H1 (cell line): Measurements from ENCODE around the gene DNAJB12. TPM values are rescaled to one million over a fixed set of nuclear protein-coding genes. Genes with fewer than 3 reads are reported as not detected.

ENCODE experiments used
- CTCF ChIA-PET: fragments of 300-600 bp; sonication (Branson Sonifier 250); formaldehyde crosslinking; loops from one replicate; lab custom pipeline; 2021; ENCODE audit not compliant: partially characterized antibody; lab: Charles Lee
- POLR2A ChIA-PET: fragments of 300-600 bp; sonication (Branson Sonifier 250); formaldehyde crosslinking; loops from one replicate; lab custom pipeline; 2021; ENCODE audit warnings: inconsistent platforms; ENCODE audit not compliant: partially characterized antibody; lab: Charles Lee
- DNase-seq, 2 experiments: peaks; one replicate each; pipeline versions ENCODE4 v3.0.0 to v3.0.0-alpha.2; 2010 to 2022; ENCODE audit warnings: low spot score in 2 of 2, low read depth in 1 of 2, mixed read lengths in 1 of 2
- FAIRE-seq: peaks from 2 replicates; lab custom pipeline; 2011; peaks lifted over from hg19 to GRCh38; lab: Jason Lieb, UNC
- H2AFZ ChIP-seq: 2 replicates; pipeline ENCODE4 v1.8.1; 2012; ENCODE audit warnings: low read length, inconsistent platforms
- H2AK5ac ChIP-seq: 2 replicates; pipeline ENCODE4 v1.6.1; 2013; ENCODE audit warnings: low read depth, low read length
- H2BK120ac ChIP-seq: replicated peaks from 2 replicates; pipeline ENCODE3; 2013; ENCODE audit warnings: low read depth, low read length, inconsistent platforms
- H2BK12ac ChIP-seq: 2 replicates; pipeline ENCODE4 v1.6.1; 2013; ENCODE audit warnings: low read depth, low read length
- H2BK15ac ChIP-seq: 2 replicates; pipeline ENCODE4 v1.6.1; 2013; ENCODE audit warnings: low read length
- H2BK20ac ChIP-seq: 2 replicates; pipeline ENCODE4 v1.6.1; 2013; ENCODE audit warnings: low read length
- H2BK5ac ChIP-seq: 2 replicates; pipeline ENCODE4 v1.6.1; 2013; ENCODE audit warnings: low read depth, low read length
- H3K14ac ChIP-seq: 2 replicates; pipeline ENCODE4 v1.6.1; 2013; ENCODE audit warnings: inconsistent platforms; ENCODE audit not compliant: insufficient read length
- H3K18ac ChIP-seq: 2 replicates; pipeline ENCODE4 v1.6.1; 2013; ENCODE audit warnings: low read length; ENCODE audit errors: extremely low read depth
- H3K23ac ChIP-seq: 2 replicates; pipeline ENCODE4 v1.6.1; 2013; ENCODE audit warnings: inconsistent platforms; ENCODE audit not compliant: insufficient read length
- H3K23me2 ChIP-seq: 2 replicates; pipeline ENCODE4 v1.6.1; 2013; ENCODE audit warnings: low read depth, low read length
- H3K27ac ChIP-seq: 2 replicates; pipeline ENCODE4 v1.6.1; 2011; ENCODE audit warnings: low read depth, low read length, inconsistent platforms
- H3K27me3 ChIP-seq, 4 experiments: replicated peaks in 1 of 4; 1 replicate in 1 of 4; 2 replicates in 3 of 4; pipeline versions ENCODE4 v1.6.1 to v1.8.1; 2011 to 2013; ENCODE audit warnings: low read length in 3 of 4, mild to moderate bottlenecking in 3 of 4, inconsistent platforms in 2 of 4, mixed read lengths in 2 of 4, moderate library complexity in 1 of 4; ENCODE audit not compliant: control insufficient read depth in 3 of 4, insufficient read depth in 3 of 4; ENCODE audit errors: extremely low read depth in 1 of 4
- H3K36me3 ChIP-seq, 4 experiments: 2 replicates each; pipeline versions ENCODE4 v1.6.1 to v1.8.1; 2011 to 2013; ENCODE audit warnings: mild to moderate bottlenecking in 4 of 4, low read length in 3 of 4, moderate library complexity in 2 of 4, control low read depth in 1 of 4, inconsistent platforms in 1 of 4; ENCODE audit not compliant: insufficient read depth in 4 of 4, control insufficient read depth in 2 of 4
- H3K4ac ChIP-seq: replicated peaks from 2 replicates; pipeline ENCODE3; 2013; ENCODE audit warnings: low read length, low read depth, mixed read lengths, inconsistent platforms; ENCODE audit not compliant: insufficient read length
- H3K4me1 ChIP-seq, 4 experiments: replicated peaks in 1 of 4; 1 replicate in 1 of 4; 2 replicates in 3 of 4; pipeline versions ENCODE4 v1.6.1 to v1.8.1; 2011 to 2013; ENCODE audit warnings: low read length in 3 of 4, inconsistent platforms in 2 of 4, mixed read lengths in 1 of 4; ENCODE audit not compliant: insufficient read depth in 4 of 4, control insufficient read depth in 3 of 4
- H3K4me2 ChIP-seq, 2 experiments: 2 replicates each; pipeline versions ENCODE4 v1.6.1 to v1.8.1; 2011 to 2013; ENCODE audit warnings: low read depth in 2 of 2, low read length in 2 of 2, control low read depth in 1 of 2, inconsistent platforms in 1 of 2, mild to moderate bottlenecking in 1 of 2; ENCODE audit not compliant: insufficient read depth in 1 of 2
- H3K4me3 ChIP-seq, 4 experiments: fragments of 200-600, 300-600 bp in 1 of 4; sonication (generic), shearing (Covaris generic), sonication (Bioruptor Twin) in 1 of 4; 2 replicates each; pipeline versions ENCODE4 v1.5.1 to v1.8.1; 2011 to 2016; ENCODE audit warnings: low read length in 4 of 4, low read depth in 3 of 4, control low read depth in 2 of 4, inconsistent platforms in 2 of 4, mild to moderate bottlenecking in 2 of 4, mixed read lengths in 1 of 4, moderate library complexity in 1 of 4; ENCODE audit not compliant: insufficient read depth in 2 of 4; ENCODE audit errors: extremely low read depth in 1 of 4
- H3K56ac ChIP-seq: replicated peaks from 2 replicates; pipeline ENCODE3; 2013; ENCODE audit warnings: low read depth, mild to moderate bottlenecking, mixed read lengths, low read length, inconsistent platforms; ENCODE audit not compliant: insufficient read length
- H3K79me1 ChIP-seq: 2 replicates; pipeline ENCODE4 v1.6.1; 2013; ENCODE audit warnings: low read depth, low read length, control low read depth
- H3K79me2 ChIP-seq, 2 experiments: 2 replicates each; pipeline versions ENCODE4 v1.6.1 to v1.8.1; 2012 to 2013; ENCODE audit warnings: low read length in 2 of 2, mild to moderate bottlenecking in 2 of 2, inconsistent platforms in 1 of 2; ENCODE audit not compliant: insufficient read depth in 2 of 2, control insufficient read depth in 1 of 2
- H3K9ac ChIP-seq, 4 experiments: replicated peaks in 1 of 4; 1 replicate in 1 of 4; 2 replicates in 3 of 4; pipeline versions ENCODE4 v1.6.1 to v1.8.1; 2011 to 2013; ENCODE audit warnings: low read depth in 3 of 4, low read length in 3 of 4, control low read depth in 2 of 4, mild to moderate bottlenecking in 2 of 4, moderate library complexity in 2 of 4, inconsistent platforms in 1 of 4; ENCODE audit errors: extremely low read depth in 1 of 4
- H3K9me3 ChIP-seq, 2 experiments: 2 replicates each; pipeline versions ENCODE4 v1.6.1 to v1.8.1; 2012 to 2013; ENCODE audit warnings: mild to moderate bottlenecking in 2 of 2, moderate library complexity in 2 of 2, control low read depth in 1 of 2, inconsistent platforms in 1 of 2, low read depth in 1 of 2, low read length in 1 of 2, mixed read lengths in 1 of 2; ENCODE audit not compliant: insufficient read depth in 2 of 2
- H4K20me1 ChIP-seq, 2 experiments: replicated peaks in 1 of 2; 2 replicates each; pipeline versions ENCODE3 to v1.8.1; 2011 to 2013; ENCODE audit warnings: inconsistent platforms in 2 of 2, low read length in 2 of 2, mild to moderate bottlenecking in 1 of 2; ENCODE audit not compliant: insufficient read depth in 2 of 2, control insufficient read depth in 1 of 2
- H4K5ac ChIP-seq: 2 replicates; pipeline ENCODE4 v1.6.1; 2013; ENCODE audit warnings: low read length, low read depth, mixed read lengths, inconsistent platforms; ENCODE audit not compliant: insufficient read length
- H4K8ac ChIP-seq: 2 replicates; pipeline ENCODE4 v1.8.0; 2013; ENCODE audit warnings: mild to moderate bottlenecking, moderate library complexity, low read length, inconsistent platforms; ENCODE audit not compliant: insufficient read depth; ENCODE audit errors: extremely low read depth
- H4K91ac ChIP-seq: replicated peaks from 2 replicates; pipeline ENCODE3; 2013; ENCODE audit warnings: low read length, mixed read lengths, inconsistent platforms; ENCODE audit not compliant: insufficient read length
- ASH2L ChIP-seq: fragments of 200-600, 300-600 bp; sonication (generic); IDR thresholded peaks from one replicate; pipeline ENCODE4 v1.7.1; 2017; ENCODE audit warnings: low read length
- CTBP2 ChIP-seq: IDR thresholded peaks from 2 replicates; pipeline ENCODE4 v1.7.0; 2011; ENCODE audit warnings: borderline replicate concordance, mild to moderate bottlenecking, moderate library complexity, mixed read lengths, low read length; ENCODE audit not compliant: insufficient read depth, insufficient read length
- CTCF ChIP-seq, 3 experiments: IDR thresholded peaks; 1 replicate in 2 of 3; 2 replicates in 1 of 3; pipeline versions ENCODE4 v1.5.1 to v1.6.1; 2011; ENCODE audit warnings: low read length in 3 of 3, mild to moderate bottlenecking in 3 of 3, inconsistent platforms in 2 of 3, low read depth in 1 of 3, moderate library complexity in 1 of 3; ENCODE audit not compliant: insufficient read depth in 1 of 3; ENCODE audit errors: control extremely low read depth in 1 of 3
- GTF2F1 ChIP-seq: IDR thresholded peaks from 2 replicates; pipeline ENCODE4 v1.6.1; 2012; ENCODE audit warnings: low read depth, low read length, improper control_type of control experiment, borderline replicate concordance
- HDAC6 ChIP-seq: IDR thresholded peaks from one replicate; pipeline ENCODE4 v1.7.1; 2012; ENCODE audit warnings: low read depth, mild to moderate bottlenecking, inconsistent platforms, low read length, moderate library complexity
- KDM4A ChIP-seq: IDR thresholded peaks from one replicate; pipeline ENCODE4 v1.7.1; 2012; ENCODE audit warnings: low read depth, mild to moderate bottlenecking, moderate library complexity, low read length, inconsistent platforms; ENCODE audit not compliant: severe bottlenecking
- KDM5A ChIP-seq: fragments of 200-600 bp; IDR thresholded peaks from 2 replicates; pipeline ENCODE4 v1.7.1; 2012; ENCODE audit warnings: mild to moderate bottlenecking, low read length, inconsistent platforms, mixed read lengths
- NRF1 ChIP-seq: IDR thresholded peaks from 2 replicates; pipeline ENCODE4 v1.6.1; 2011; ENCODE audit warnings: mild to moderate bottlenecking, low read depth, low read length, improper control_type of control experiment
- PHF8 ChIP-seq: fragments of 200-600 bp; sonication (generic); conservative IDR thresholded peaks from 2 replicates; pipeline ENCODE4 v1.7.1; 2012; ENCODE audit warnings: low read depth, mild to moderate bottlenecking, inconsistent platforms, low read length, moderate library complexity
- TAF1 ChIP-seq: IDR thresholded peaks from 2 replicates; pipeline ENCODE4 v1.6.1; 2011; ENCODE audit warnings: mild to moderate bottlenecking, low read depth, low read length
- TAF7 ChIP-seq: optimal IDR thresholded peaks from 2 replicates; pipeline ENCODE3; 2011; ENCODE audit warnings: low read depth, mild to moderate bottlenecking, inconsistent platforms, low read length, moderate library complexity, borderline replicate concordance
- WGBS, 2 experiments: shearing (Covaris generic) in 1 of 2; methylation state at CpG; one replicate each; pipeline versions ENCODE4 v1.1.6 to v1.1.7; 2013 to 2015; ENCODE audit warnings: low lambda C conversion rate in 2 of 2, mixed read lengths in 2 of 2, inconsistent platforms in 1 of 2, low coverage in 1 of 2, missing lambda C conversion rate in 1 of 2; ENCODE audit not compliant: insufficient replicate concordance in 2 of 2, insufficient coverage in 1 of 2, insufficient read length in 1 of 2; ENCODE audit errors: extremely low coverage in 1 of 2, missing lambda C conversion rate in 1 of 2; 5-methylcytosine and 5-hydroxymethylcytosine counted together
- polyA plus RNA-seq, 7 experiments: library from polyadenylated mRNA; depleted of rRNA in 3 of 7; stranded (reverse) in 5 of 7; unstranded in 2 of 7; fragments of >200 nt in 5 of 7; fragments of 200-250 nt in 2 of 7; gene quantifications; 1 replicate in 5 of 7; 2 replicates in 1 of 7; 4 replicates in 1 of 7; pipeline versions ENCODE4 v1.2.1 to v1.2.3, GENCODE V29; 2011 to 2013; ENCODE audit warnings: missing spikeins in 2 of 7, mixed read lengths in 2 of 7
- total RNA-seq: library from RNA; stranded (reverse); fragmentation: NEBNext Ultra II Directional; extraction: Animal tissue kit (Norgen Biotek cat#: 25700); gene quantifications from 2 replicates; pipeline ENCODE4 v1.2.1, GENCODE V29; 2021

DNAJB12 gene
- total and polyA plus RNA-seq, 2 of the 8 experiments (the other 6 are each of a cell fraction or from before 2014, with no cell fraction given) = 10.8 to 20.5 TPM

- no peaks in the 10 kb centered on the region for H4K20me1 ChIP-seq
- peak overlapping the region; percentile 83 for H2BK20ac ChIP-seq
- no peaks in the 10 kb centered on the region for H3K23me2 ChIP-seq
- no peak overlapping the region for H2AFZ ChIP-seq
- no peak overlapping the region for H3K56ac ChIP-seq
- H3K4me3 ChIP-seq = no peak overlapping the region
- peaks cover 0 to 3% (median 0%) of the 10 kb centered on the region in 4 experiments; a peak in 1 of 7 replicates for H3K27me3 ChIP-seq
- ChIA-PET CTCF (interaction anchor here (0.9 to 2.6 kb wide), 6 partner anchors 11 to 91 kb away, joined by 3 to 7 read pairs (median 4); no protein-coding TSS in a partner anchor), POLR2A (interaction anchor here (0.6 to 39.2 kb wide), 8 partner anchors 9 to 37 kb away, joined by 3 to 895 read pairs (median 4); partner anchors contain the start of gene DDIT4)
- no peak overlapping the region for H4K8ac ChIP-seq
- H3K4me1 ChIP-seq = peaks cover 4 to 28% (median 17%) of the 10 kb centered on the region in 4 experiments
- H3K79me1 ChIP-seq = no peaks in the 10 kb centered on the region
- no peak overlapping the region for H3K27ac ChIP-seq
- FAIRE-seq (no peak), DNase-seq (no peak)
- no peak overlapping the region for H3K14ac ChIP-seq
- peak overlapping the region; percentile 94 for H2BK12ac ChIP-seq
- 96% methylated on average over 7 of the region's 7 CpGs; no CpG with 5 or more reads in 1 of the 2 experiments for WGBS, 2 experiments
- no peak overlapping the region for H2BK120ac ChIP-seq
- H3K79me2 ChIP-seq = no peaks in the 10 kb centered on the region
- no peak overlapping the region for H4K5ac ChIP-seq
- H3K23ac ChIP-seq = no peak overlapping the region
- 0 out of 2 replicates have a peak overlapping the region, but pooled peaks have one; percentile 77 for H2AK5ac ChIP-seq
- no peaks in the 10 kb centered on the region for H3K36me3 ChIP-seq
- no peak overlapping the region for H3K9ac ChIP-seq
- peak overlapping the region; percentile 77; the same call in 1 of the 2 replicates for H2BK15ac ChIP-seq
- no peak overlapping the region for H3K18ac ChIP-seq
- H3K4ac ChIP-seq = no peak overlapping the region
- no peaks in the 10 kb centered on the region for H3K9me3 ChIP-seq
- no peak overlapping the region for H3K4me2 ChIP-seq
- peak overlapping the region; percentile 75; the same call in 1 of the 2 replicates for H2BK5ac ChIP-seq
- H4K91ac ChIP-seq = peak overlapping the region; percentile 35
- TF ChIP-seq GTF2F1 (no peak), CTBP2 (no peak), ASH2L (no peak), HDAC6 (no peak), PHF8 (no peak), CTCF (IDR thresholded peaks at IDR 0.05; ENCODE audit: control extremely low read depth in 1 of 3, insufficient read depth in 1 of 3, low read depth in 1 of 3, low read length in 3 of 3) (no peak), TAF7 (no peak), KDM4A (no peak), TAF1 (no peak), KDM5A (no peak), NRF1 (no peak)
Measured at GRCh38 chr10:72314263-72314662, 40.5 kb downstream of the DNAJB12 start.
